ENCODE data around the gene AK4. TPM values are rescaled to one million over a fixed set of nuclear protein-coding genes. Genes with fewer than 3 reads are reported as not detected.

The AK4 gene
- total RNA-seq, 4 donors from 2014 or later, result 32.2 to 46.3 (median 39.6) TPM

DNA sequence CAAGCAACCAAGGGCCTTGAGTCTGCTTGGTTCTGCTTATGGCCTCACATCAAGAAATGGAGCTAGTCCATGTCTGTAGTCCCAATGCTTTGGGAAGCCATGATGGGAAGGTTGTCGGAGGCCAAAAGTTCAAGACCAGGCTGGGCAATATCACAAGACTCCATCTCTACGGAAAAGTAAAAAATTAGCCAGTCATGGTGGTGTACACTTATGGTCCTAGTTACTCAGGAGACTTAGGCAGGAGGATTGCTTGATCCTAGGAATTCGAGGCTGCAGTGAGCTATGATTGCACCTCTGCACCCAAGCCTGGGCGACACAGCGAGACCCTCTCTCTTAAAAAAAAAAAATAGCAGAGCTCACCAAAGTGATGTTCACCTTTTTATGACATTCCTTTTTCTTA lies 81.2 kb downstream of the AK4 start:
- TF ChIP-seq POLR2A (IDR thresholded peaks at IDR 0.05), result no peak
- TF ChIP-seq, protein P1, sequence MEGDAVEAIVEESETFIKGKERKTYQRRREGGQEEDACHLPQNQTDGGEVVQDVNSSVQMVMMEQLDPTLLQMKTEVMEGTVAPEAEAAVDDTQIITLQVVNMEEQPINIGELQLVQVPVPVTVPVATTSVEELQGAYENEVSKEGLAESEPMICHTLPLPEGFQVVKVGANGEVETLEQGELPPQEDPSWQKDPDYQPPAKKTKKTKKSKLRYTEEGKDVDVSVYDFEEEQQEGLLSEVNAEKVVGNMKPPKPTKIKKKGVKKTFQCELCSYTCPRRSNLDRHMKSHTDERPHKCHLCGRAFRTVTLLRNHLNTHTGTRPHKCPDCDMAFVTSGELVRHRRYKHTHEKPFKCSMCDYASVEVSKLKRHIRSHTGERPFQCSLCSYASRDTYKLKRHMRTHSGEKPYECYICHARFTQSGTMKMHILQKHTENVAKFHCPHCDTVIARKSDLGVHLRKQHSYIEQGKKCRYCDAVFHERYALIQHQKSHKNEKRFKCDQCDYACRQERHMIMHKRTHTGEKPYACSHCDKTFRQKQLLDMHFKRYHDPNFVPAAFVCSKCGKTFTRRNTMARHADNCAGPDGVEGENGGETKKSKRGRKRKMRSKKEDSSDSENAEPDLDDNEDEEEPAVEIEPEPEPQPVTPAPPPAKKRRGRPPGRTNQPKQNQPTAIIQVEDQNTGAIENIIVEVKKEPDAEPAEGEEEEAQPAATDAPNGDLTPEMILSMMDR (IDR thresholded peaks at IDR 0.05), result no peak
- no peaks in the 10 kb centered on the region for H3K27me3 ChIP-seq
- DNase-seq, result no peak
- no peaks in the 10 kb centered on the region for H3K9me3 ChIP-seq
- H3K4me3 ChIP-seq, result no peak overlapping the region
- intact Hi-C loops (cut with DNase I), result no loop called here
- no peak overlapping the region for H3K27ac ChIP-seq
- H3K4me1 ChIP-seq, result no peaks in the 10 kb centered on the region
- WGBS, 2 donors, result 92 to 97% methylated on average over 5 of the region's 5 CpGs
- H3K36me3 ChIP-seq, result peaks cover 0 to 27% (median 0%) of the 10 kb centered on the region in 3 donors

DNA sequence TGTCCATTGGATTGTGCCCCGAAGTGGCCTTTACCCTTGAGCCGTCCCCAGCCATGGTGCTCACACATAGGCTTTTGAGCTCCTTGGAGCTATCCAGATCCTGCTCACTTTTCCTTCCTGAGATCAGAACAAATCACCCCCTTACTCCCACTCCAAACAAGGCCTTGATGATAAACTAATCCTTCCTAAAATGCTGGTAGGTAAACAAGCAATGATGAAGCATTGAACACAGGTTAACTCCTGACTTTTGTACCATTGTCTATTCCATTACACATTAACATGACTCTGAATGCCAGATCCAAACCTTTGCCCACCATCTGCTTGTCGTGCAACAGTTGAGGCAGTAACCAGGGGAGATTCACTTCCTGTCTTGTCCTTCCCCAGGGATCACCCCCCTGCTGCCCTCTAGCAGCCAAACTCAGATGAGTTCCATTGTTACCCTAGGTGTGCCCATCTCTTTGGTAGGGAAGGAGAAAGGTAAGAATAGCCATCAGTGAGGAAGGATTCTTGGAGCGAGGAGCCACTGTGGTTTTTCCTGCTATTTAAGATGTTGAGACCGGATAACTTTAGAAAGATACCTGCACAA lies 81.8 kb downstream of the AK4 start:
- intact Hi-C loops (cut with DNase I), result no loop called here
- 89 to 92% methylated on average over 5 of the region's 5 CpGs for WGBS, 2 donors
- TF ChIP-seq, protein P1 (IDR thresholded peaks at IDR 0.05), result no peak
- no peak for TF ChIP-seq POLR2A (IDR thresholded peaks at IDR 0.05)

DNA sequence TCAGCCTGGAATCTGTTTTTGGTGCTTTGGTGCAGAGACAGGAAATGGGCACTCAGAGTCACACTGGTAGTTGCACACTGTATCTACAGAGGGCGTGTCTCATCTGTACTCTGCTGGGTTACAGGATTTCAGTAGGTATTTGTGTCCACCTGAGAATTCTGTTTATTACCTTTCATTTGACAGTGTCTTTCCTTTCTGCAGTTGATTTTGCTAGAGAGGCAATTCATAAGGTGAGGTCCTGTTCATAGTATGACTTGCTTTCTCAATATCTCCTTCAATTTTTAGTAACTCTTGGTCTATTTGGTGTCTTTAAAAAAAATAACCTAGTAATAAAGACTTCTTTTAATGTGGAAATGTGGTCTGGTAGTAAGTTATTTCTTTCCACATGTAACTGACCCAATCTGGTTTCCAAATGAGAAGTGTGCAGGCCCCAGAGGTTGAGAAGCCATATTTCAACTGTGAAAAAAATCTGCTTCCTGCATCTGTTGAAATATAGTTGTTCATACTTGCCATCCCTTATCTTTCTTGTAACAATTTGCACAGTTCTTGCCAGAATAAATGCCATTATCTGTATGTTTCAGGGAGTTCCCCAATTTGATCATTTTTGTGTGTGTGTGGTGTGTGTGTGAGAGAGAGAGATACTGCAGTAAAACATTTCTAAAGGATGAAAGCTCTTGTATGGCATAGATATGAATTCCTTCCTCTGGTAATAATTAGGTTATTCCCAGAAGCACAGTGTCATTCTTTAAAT lies 82.9 kb downstream of the AK4 start:
- no peak overlapping the region for H3K27ac ChIP-seq
- H3K4me1 ChIP-seq, result no peaks in the 10 kb centered on the region
- H3K4me3 ChIP-seq, result no peak overlapping the region
- no peak for DNase-seq
- no peak for TF ChIP-seq POLR2A (IDR thresholded peaks at IDR 0.05)
- TF ChIP-seq, protein P1 (IDR thresholded peaks at IDR 0.05), result no peak
- H3K9me3 ChIP-seq, result no peaks in the 10 kb centered on the region
- H3K27me3 ChIP-seq, result no peaks in the 10 kb centered on the region
- intact Hi-C loops (cut with DNase I), result no loop called here
- WGBS, 2 donors, result 76 to 79% methylated on average over 1 of the region's 1 CpG
- peaks cover 0 to 13% (median 0%) of the 10 kb centered on the region in 3 donors for H3K36me3 ChIP-seq

More for the DNA sequence above, 81.8 kb downstream of the AK4 start:
- no peaks in the 10 kb centered on the region for H3K4me1 ChIP-seq
- no peak overlapping the region for H3K4me3 ChIP-seq
- DNase-seq, result no peak
- no peaks in the 10 kb centered on the region for H3K9me3 ChIP-seq
- H3K27me3 ChIP-seq, result no peaks in the 10 kb centered on the region
- H3K36me3 ChIP-seq, result peaks cover 0 to 23% (median 0%) of the 10 kb centered on the region in 3 donors
- no peak overlapping the region for H3K27ac ChIP-seq

DNA sequence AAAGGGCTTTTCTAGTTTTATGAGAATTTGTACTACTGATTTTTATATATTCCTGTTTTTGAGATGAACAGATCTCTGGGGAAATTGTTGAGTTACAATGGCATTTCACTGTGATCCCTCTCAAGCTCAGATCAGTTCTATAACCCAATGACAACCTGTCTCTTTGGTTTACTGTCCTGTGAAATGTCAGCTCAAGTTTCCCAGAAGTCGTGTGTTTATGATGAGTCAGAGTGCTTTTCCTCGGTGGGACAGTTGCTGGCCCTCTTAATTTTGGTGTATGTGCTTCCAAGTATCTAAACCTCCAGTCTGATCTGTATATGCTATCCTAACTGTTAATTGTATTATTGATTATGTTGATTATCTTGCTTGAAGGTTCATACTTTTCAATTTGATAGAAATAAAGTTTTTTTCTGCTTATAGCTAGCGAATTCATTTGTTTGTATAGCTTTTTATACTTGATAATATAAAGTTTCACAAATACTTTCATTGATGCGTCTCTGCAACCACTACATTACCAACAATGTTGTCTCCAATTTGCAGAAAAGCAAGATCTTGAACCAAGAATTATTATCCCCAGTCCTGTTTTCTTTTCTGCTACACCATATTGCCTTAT lies 83.8 kb downstream of the AK4 start:
- H3K36me3 ChIP-seq, result peaks cover 0 to 12% (median 0%) of the 10 kb centered on the region in 3 donors
- H3K4me3 ChIP-seq, result no peak overlapping the region
- WGBS, 2 donors, result 51 to 64% methylated on average over 4 of the region's 4 CpGs
- no peak overlapping the region for H3K27ac ChIP-seq
- TF ChIP-seq POLR2A (IDR thresholded peaks at IDR 0.05), result no peak
- TF ChIP-seq, protein P1 (IDR thresholded peaks at IDR 0.05), result no peak
- no peak for DNase-seq
- no peaks in the 10 kb centered on the region for H3K4me1 ChIP-seq
- no peaks in the 10 kb centered on the region for H3K27me3 ChIP-seq
- no peaks in the 10 kb centered on the region for H3K9me3 ChIP-seq
- intact Hi-C loops (cut with DNase I), result no loop called here

DNA sequence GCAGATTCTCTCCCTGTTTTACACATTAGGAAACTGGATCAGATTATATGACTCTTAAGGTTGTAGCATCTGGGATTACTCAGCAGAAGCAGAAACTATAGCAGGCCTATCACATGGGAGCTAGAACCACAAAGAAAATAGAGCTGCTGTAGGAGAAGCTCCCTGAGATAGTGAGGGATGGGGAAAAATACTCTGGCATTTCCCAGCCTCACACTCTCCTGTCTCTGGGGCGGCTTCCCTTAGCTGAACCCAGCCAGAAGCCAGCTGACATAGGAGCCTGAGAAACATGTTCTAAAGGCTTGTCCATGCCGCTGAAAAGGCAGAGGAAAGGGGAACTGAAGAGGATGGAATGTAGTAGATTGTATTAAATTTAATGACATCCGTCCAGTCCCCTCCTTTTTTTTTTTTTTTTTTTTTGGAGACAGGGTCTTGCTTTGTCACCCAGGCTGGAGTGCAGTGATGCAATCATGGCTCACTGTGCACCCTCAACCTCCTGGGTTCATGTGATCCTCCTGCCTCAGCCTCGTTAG lies 84.5 kb downstream of the AK4 start:
- DNase-seq, result no peak
- intact Hi-C loops (cut with DNase I), result no loop called here
- H3K27ac ChIP-seq, result no peak overlapping the region
- H3K4me1 ChIP-seq, result no peaks in the 10 kb centered on the region
- TF ChIP-seq POLR2A (IDR thresholded peaks at IDR 0.05), result no peak
- TF ChIP-seq, protein P1 (IDR thresholded peaks at IDR 0.05), result no peak
- peaks cover 0 to 12% (median 0%) of the 10 kb centered on the region in 3 donors for H3K36me3 ChIP-seq
- H3K27me3 ChIP-seq, result no peaks in the 10 kb centered on the region
- WGBS, 2 donors, result 85% methylated on average over 4 of the region's 4 CpGs
- H3K9me3 ChIP-seq, result no peaks in the 10 kb centered on the region
- no peak overlapping the region for H3K4me3 ChIP-seq

Data from esophagus squamous epithelium (tissue), 5 donors.